Psoas muscle (tissue), 8 donors: ENCODE results near the gene VWF. TPM values are rescaled to one million over a fixed set of nuclear protein-coding genes. Genes with fewer than 3 reads are reported as not detected.

Source experiments
- ATAC-seq, 4 donors: fragments of 200-7000 bp; cut with Tn5 transposase; one replicate each; pipeline ENCODE4 v1.9.1; 2020; ENCODE audit warnings: moderate library complexity in 3 of 4, mild to moderate bottlenecking in 2 of 4
- DNase-seq, 2 donors: peaks; one replicate each; pipeline ENCODE4 v3.0.0-alpha.2; 2020
- H3K27ac ChIP-seq: fragments of 200-600 bp; one replicate; pipeline ENCODE4 v1.8.0; 2022
- H3K27me3 ChIP-seq, 3 donors: fragments of 200-600 bp in 1 of 3; one replicate each; pipeline versions ENCODE4 v1.6.1 to v1.8.0; 2013 to 2022; ENCODE audit warnings: low read length in 2 of 3, mild to moderate bottlenecking in 2 of 3, moderate library complexity in 1 of 3; ENCODE audit not compliant: insufficient read depth in 3 of 3
- H3K36me3 ChIP-seq, 2 donors: fragments of 200-600 bp in 1 of 2; one replicate each; pipeline versions ENCODE4 v1.6.1 to v1.8.0; 2013 to 2022; ENCODE audit warnings: low read depth in 1 of 2, mild to moderate bottlenecking in 1 of 2, moderate library complexity in 1 of 2; ENCODE audit not compliant: insufficient read depth in 1 of 2
- H3K4me1 ChIP-seq: fragments of 200-600 bp; one replicate; pipeline ENCODE4 v1.8.0; 2022
- H3K4me3 ChIP-seq: fragments of 200-600 bp; one replicate; pipeline ENCODE4 v1.8.0; 2022; ENCODE audit warnings: mild to moderate bottlenecking
- H3K9me3 ChIP-seq: fragments of 200-600 bp; one replicate; pipeline ENCODE4 v1.8.0; 2022
- CTCF ChIP-seq: fragments of 200-600 bp; IDR thresholded peaks from one replicate; pipeline ENCODE4 v1.8.0; 2022; ENCODE audit warnings: antibody characterized with exemption
- WGBS, 3 donors: extraction: QIAGEN DNeasy Blood & Tissue Kit; methylation state at CpG; one replicate each; pipeline versions ENCODE4 v1.1.6 to v1.1.7; 2013; 5-methylcytosine and 5-hydroxymethylcytosine counted together
- intact Hi-C, 2 donors: fragments of 100-400 bp; cut with DNase I; formaldehyde crosslinking; loops; one replicate each; pipeline versions ENCODE4 v1.11.0 to v1.14.2; 2022
- polyA plus RNA-seq, 3 donors: library from polyadenylated mRNA; stranded (reverse); fragments of 200-250 nt; gene quantifications; one replicate each; pipeline ENCODE4 v1.2.3, GENCODE V29; 2013
- total RNA-seq, 4 donors: library from RNA; stranded (reverse); fragmentation: NEBNext Ultra II Directional in 2 of 4; extraction: Animal tissue kit (Norgen Biotek cat#: 25700) in 2 of 4; gene quantifications; one replicate each; pipeline versions ENCODE4 v1.2.1 to v1.2.4, GENCODE V29; 2021 to 2023
- donor health status: healthy with polysubstance abuse.
- donor health status: DM: no; HTN: no; CAD: no; lungs with moderate emphysema.
- donor health status: Bipolar disorder and iron deficiency.
- donor health status: healthy.
- donor health status: DM: yes; HTN: yes; CAD: no.
- donor health status: DM: no; HTN: no; CAD: no.
- donor health status: DM: no; HTN: no; CAD: no.
- donor health status: DM: yes; HTN: yes; CAD: no.

Gene VWF
- total and polyA plus RNA-seq, 7 donors = 49.6 to 206 (median 122) TPM

DNA sequence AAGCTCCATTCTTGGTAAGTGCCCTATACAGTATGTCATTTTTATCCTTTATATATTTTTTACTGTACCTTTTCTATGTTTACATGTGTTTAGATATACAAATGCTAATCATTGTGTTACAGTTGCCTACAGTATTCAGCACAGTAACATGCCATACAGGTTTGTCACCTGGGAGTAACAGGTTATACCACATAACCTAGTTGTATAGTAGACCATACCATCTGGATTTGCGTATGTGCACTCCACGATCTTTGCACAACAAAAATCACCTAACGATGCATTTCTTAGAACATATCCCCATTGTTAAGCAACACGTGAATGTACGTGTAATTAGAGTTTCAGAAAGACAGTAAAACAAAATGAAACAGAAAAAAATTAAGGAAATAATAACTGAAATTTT, 167.5 kb downstream of the VWF start:
- Histone ChIP-seq H3K36me3 (peaks cover 0 to 7% of the 10 kb centered on the region in 2 donors), H3K27me3 (peaks cover 0 to 3% (median 2%) of the 10 kb centered on the region in 3 donors), H3K4me1 (no peaks in the 10 kb centered on the region), H3K27ac (no peak overlapping the region), H3K4me3 (no peak overlapping the region), H3K9me3 (no peaks in the 10 kb centered on the region)
- ATAC-seq (no peak), DNase-seq (no peak)
- TF ChIP-seq CTCF = no peak
- WGBS, 3 donors = 93 to 97% (median 94%) methylated on average over 5 of the region's 5 CpGs
- intact Hi-C loops = no loop called here

DNA sequence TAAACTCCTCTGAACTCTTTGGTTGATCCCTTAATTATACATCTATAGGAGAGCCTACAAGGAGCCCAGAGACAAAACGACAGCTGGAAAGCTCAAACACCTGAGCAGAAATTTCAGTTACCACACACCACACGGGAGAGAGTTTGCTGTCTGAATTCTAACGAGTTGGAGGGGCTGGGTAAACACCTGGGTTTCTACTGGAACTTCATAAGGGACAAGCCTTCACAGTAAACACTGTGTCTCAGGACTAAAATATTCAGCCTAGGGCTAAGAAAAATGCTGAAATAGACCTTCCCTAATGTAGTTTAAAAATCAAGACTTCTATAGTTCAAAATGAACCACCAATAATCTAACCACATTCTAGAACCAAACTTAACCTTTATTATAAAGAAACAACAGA, 169.8 kb downstream of the VWF start:
- intact Hi-C loops = no loop called here
- H3K4me3 ChIP-seq = no peak overlapping the region
- no peak for TF ChIP-seq CTCF
- WGBS, 3 donors = 18 to 45% (median 20%) methylated on average over 3 of the region's 3 CpGs
- no peak overlapping the region for H3K27ac ChIP-seq
- DNase-seq (no peak), ATAC-seq (no peak)
- no peaks in the 10 kb centered on the region for H3K4me1 ChIP-seq
- no peaks in the 10 kb centered on the region for H3K9me3 ChIP-seq
- H3K36me3 ChIP-seq = peaks cover 0 to 21% of the 10 kb centered on the region in 2 donors
- H3K27me3 ChIP-seq = peaks cover 0 to 7% (median 2%) of the 10 kb centered on the region in 3 donors

GRCh38 chr12:5953835-5954586, 170.5 kb downstream of the VWF start:
- Histone ChIP-seq H3K4me1 (no peaks in the 10 kb centered on the region), H3K27ac (no peak overlapping the region), H3K4me3 (no peak overlapping the region), H3K36me3 (peaks cover 0 to 22% of the 10 kb centered on the region in 2 donors), H3K9me3 (no peaks in the 10 kb centered on the region), H3K27me3 (peaks cover 0 to 7% (median 2%) of the 10 kb centered on the region in 3 donors)
- intact Hi-C loops = no loop called here
- no peak for DNase-seq
- TF ChIP-seq CTCF = no peak
- 77 to 81% (median 81%) methylated on average over 5 of the region's 5 CpGs for WGBS, 3 donors
- no peak for ATAC-seq

DNA sequence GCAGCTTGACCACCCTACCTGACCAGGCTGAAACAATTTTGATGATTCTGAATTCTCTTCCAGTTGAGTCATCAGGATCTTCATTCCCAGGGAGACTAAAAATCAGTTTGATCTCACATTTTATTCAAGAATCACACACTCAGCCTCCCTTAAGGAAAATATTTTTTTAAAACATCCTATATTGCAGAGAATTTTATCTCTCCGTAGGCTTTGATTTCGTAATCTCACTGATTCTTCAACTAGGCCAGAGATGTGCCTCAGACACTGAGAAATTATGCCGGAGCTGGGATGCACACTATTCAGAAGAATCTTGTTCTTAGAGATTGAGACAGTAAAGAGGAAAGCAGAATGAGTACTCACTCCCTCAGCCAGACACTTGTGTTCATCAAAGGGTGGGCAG, 172.4 kb downstream of the VWF start:
- 90 to 93% (median 91%) methylated on average over 3 of the region's 3 CpGs for WGBS, 3 donors
- intact Hi-C loops = no loop called here
- peaks cover 0 to 22% of the 10 kb centered on the region in 2 donors for H3K36me3 ChIP-seq

More for the DNA sequence above, 172.4 kb downstream of the VWF start:
- H3K4me3 ChIP-seq = no peak overlapping the region
- no peak overlapping the region for H3K27ac ChIP-seq
- DNase-seq = no peak
- no peak for ATAC-seq
- TF ChIP-seq CTCF = no peak
- H3K4me1 ChIP-seq = no peaks in the 10 kb centered on the region
- no peaks in the 10 kb centered on the region for H3K9me3 ChIP-seq
- H3K27me3 ChIP-seq = peaks cover 0 to 7% (median 2%) of the 10 kb centered on the region in 3 donors
